Left forelimb (tissue), 1 donor: Measurements from ENCODE around the gene GRIK1.

Source experiments
- DNase-seq: peaks from one replicate; pipeline ENCODE4 v3.0.0-alpha.2; 2018; ENCODE audit warnings: low spot score

GRIK1 gene

DNA sequence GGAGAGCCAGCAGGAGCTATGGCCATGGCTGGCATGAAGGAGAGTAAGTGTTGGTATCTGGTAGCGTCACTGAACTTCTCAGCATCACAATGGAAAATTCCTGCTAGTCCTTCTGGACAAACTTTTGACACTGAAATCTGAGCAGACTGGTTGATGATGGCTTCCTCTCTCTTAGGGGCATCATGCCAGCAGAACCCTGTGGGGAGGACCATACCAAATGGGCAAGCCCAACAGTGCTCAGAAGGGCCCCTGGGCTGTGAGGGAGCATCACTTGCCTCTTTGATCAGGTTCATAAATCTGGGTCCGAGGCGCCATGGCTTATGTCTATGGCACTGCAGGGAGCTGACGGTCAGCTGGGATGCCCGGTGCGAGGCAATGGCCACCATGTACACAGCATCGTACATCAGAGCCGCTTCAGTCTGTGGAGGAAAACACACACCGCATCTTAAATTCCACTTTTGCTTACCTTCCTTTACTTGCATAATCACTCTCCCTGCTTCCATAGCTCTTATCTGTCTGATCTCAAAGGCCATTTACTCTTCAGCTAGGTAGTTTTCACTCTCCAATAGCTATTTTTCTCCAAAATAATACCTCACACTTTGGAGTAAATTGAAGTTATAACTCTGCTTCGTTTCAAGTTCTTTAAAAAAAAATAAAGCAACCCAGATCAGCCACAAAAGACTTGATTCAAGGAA lies 297.1 kb downstream of the GRIK1 start:
- no peak for DNase-seq

DNA sequence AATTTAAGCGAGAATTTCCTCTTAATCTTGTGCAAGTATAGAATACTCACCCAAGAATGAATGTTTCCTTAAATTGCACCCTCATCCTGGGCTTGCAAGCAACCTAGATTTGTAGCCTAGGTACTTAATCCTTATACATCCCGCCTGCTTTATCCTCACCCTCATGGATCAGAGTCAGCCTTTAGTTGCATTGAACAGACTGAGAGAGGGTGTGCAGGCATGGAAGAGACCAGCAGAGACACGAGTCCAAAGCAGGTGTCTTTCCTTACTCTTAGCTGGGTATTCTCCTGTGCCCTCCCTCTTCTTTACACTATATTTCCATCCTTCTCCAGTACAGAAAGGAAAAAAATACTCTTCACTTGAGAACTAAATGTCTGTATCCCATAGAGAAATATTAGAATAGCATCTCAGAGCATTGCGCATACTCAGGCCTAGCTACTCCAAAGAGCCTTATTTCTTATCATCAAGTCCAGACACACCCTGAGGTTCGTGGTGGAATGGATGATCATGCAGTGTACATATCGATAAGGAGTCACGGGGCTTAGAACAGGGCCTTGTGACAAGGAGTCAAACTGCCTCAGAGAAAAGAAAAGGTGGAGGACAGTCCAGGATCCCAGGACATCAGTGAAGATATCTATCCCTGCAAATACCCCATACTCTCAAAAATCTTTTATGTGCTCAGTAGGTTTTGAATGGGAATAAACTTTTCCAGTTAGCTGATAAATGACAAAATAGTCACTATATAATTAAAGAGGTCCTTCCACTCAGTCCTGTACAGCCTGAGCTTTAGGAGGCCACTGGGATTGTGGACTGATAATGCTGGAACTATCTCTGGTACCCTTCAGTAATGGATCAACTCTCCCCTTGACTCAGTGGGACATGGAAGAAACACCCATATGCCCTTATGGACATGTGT lies 297.9 kb downstream of the GRIK1 start:
- DNase-seq = no peak

DNA sequence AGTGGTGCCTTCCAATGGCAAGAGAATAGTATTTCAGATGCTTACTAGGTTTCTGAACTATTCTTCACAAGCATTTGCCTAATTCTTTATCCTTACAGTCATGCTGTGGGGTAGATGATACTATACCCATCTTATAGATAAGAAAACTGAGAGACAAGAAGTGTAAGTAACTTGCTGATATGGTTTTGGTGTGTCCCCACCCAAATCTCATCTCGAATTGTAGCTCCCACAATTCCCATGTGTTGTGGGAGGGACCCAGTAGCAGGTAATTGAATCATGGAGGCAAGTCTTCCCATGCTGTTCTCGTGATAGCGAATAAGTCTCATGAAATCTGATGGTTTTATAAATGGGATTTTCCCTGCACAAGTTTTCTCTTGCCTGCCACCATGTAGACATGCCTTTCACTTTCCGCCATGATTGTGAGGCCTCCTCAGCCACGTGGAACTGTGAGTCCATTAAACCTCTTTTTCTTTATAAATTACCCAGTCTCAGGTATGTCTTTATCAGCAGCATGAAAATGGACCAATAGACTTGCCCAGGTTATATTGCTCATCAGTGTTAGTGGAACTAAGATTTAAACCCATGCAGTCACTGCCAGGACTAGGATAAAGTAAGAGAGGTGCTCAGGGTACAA lies 298.7 kb downstream of the GRIK1 start:
- DNase-seq = no peak

DNA sequence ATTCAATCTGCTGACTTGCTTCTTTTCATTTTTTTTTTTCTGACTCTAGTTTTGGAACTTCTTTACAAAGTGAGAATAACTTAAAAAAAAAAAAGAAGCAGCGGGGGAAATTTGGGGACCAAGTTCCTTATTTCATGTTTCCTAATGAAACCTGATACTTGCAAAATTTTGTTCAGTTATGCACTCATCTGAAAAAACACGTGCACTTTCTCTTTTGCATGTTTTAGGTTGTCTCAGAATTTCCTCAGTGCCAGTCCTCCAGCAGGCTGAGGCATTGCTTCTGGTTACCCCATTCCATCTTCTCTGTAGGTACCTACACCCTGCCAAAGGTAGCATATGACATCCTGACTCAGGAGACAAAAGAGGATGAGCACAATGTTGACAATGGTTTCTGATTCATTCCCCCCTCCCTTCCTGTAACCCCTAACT lies 299.7 kb downstream of the GRIK1 start:
- DNase-seq = no peak

DNA sequence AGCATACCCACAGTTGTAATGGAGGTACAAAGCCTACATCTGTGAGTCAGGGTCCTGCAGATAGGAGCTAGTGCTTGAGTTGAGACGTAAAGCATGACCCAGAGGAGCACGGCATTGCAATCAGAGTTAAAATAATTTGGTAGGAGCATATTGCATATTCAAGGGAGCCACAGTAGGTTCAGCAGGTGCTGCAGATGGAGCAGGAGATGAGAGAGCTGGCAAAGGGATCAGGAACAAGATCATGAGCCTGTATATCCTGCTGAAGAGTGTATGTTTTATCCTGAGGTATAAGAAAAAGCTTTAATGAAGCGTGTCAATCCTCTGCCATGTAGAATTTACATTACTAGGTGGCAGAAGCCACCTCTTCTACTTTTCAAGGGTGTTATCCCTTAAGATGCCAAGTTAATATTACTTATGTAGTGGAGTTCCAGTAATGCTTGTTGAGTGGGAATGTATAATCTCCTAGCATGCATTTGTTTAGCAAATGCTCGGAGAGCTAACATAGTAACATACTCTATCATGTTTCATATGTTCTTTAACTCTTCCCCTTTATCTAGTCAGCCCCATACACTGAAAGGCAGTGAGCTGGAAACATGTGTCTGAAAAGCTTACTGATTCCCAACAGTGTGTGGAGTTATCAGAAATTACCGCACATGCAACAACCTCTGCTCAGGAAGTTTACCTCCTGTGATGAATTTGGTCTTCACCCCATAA lies 300.3 kb downstream of the GRIK1 start:
- DNase-seq = no peak

DNA sequence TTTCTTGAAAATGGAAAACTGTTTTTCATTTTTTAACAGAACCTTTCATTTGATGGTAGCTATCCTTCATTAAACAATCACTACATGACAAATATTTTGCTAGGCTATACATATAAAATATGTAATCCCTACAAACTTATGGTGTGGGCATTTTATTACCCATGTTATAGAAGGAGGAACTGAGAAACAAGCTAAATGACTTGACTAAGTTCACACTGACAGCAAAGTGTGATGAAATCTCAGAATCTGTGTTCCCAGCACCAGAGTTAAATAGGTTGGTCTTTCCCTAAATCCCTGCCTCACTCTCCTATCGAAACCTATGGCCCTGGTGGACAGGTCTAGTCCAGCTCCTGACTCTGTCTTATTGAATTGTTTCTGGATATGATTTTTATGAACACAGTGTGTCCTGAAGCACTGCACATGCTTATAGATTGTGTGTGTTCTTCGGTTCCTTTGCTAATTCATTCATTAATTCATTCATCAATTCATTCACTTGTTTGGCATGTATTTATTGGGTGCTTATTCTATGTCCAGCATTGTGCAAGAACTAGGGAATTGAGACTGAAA lies 301.0 kb downstream of the GRIK1 start:
- DNase-seq = no peak

DNA sequence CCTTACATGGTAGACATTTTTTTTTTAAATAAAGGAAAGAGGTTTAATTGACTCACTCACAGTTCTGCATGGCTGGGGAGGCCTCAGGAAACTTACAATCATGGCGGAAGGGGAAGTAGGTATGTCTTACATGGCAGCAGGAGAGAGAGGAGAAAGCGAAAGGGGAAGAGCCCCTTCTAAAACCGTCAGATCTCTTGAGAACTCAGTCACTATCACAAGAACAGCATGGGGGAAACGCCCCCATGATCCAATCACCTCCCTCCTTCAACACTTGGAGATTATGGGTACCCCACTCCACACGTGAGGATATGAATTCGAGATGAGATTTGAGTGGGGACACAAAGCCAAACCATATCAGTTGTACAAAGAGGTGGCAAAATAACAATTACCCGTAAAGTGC lies 301.7 kb downstream of the GRIK1 start:
- DNase-seq = no peak

DNA sequence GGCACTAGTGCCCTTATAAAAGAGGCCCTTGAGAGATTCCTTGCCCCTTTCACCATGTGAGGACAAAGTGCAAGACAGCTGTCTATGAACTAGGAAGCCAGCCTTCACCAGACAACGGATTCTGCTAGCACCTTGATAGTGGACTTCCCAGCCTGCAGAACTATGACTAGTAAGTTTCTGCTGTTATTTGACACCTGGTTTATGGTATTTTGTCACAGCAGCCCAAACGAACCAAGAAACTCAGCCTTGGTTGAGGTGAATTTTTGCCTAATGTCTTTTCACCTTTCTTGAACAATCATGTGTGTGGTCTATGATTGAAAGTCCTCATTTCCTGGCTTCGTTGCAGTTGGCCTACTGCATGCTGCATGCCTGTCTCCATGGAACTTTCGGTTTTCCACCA lies 302.2 kb downstream of the GRIK1 start:
- no peak for DNase-seq

DNA sequence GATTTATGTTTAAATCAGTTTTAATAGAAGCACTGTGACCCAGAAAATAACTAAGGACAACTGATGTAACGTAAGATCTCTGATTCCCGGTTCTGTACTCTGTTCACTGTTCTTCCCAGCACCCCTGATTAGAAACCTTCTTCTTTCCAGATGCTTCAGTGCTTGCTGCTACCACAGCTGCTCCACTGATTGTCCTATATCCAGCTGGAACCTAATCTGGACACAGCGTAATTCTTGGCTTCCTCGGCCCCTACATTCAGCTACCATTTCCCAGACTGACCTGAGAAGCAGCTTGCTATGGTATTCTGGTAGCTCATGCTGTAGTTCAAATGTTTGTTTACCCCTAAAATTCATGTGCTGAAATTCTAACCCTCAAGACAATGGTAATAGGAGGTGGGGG lies 302.7 kb downstream of the GRIK1 start:
- no peak for DNase-seq

DNA sequence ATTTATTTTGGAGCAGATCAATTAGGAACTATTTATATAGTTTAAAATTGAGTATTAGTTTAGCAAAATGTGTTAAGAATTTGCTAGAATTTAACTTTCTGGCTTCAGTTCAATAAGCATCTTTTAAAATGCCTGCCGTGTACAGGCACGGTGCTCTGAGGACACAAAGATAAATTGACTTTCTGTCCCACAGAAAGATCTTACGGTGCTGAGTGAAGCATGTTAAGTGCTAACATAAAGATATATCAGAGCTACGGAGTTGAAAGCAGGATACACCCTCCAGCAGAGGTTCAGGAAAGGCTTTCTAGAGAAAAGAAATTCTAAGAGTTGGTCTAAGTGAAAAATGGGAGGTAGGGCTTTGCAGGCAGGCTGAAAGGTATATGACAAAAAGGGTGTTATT lies 305.4 kb downstream of the GRIK1 start:
- no peak for DNase-seq

DNA sequence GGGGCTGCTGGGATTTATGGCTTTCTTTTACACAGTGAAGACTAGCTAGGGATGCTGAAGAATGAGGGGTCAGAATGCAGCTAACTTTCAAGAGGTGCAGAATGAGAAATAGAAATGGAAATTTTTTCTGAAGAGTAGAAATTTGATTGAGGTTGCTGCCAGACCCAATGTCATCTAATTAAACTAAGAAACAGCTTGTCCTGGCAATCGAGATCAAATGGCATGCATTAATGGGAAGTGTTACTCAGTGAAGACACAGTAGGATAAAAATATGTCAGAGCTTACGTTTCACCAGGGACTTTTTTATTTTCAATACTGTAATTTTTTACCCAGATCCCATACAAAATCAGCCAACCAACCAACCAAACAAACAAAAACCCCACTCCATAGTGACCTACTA lies 306.0 kb downstream of the GRIK1 start:
- DNase-seq = no peak

DNA sequence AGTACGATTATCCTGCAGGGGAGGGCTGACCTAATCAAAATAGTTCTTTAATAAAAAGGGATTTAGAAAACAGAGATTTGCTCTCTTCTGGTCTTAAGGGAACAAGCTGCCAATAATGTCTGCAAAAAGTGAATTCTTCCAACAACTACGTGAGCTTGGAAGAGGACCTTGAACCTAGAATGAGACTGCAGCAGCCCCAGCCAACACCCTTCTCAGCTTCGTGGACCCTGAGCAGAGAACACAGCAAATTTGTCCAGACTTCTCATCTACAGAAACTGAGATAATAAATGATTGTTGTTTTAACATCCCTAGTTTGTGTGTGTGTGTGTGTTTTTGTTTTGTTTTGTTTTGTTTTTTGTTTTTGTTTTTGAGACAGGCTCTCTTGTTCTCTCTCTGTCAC lies 309.4 kb downstream of the GRIK1 start:
- no peak for DNase-seq

DNA sequence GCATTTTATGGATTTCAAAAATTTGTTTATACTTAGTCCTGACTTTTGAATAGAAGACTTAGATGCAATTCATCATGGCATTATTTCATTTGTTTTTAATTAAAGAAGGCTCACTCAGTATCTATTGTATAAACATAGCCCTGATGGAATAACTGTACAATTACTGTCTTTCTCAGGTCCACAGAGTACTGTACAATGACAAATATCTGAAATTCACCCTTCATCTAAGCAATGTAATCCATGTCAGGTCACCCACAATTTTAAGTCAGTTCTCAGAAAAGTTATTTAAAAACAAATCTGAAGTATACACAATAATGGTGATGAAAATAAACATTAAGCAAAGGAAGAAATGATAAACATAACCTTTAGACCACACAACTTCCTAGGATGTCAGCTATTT lies 311.9 kb downstream of the GRIK1 start:
- no peak for DNase-seq

DNA sequence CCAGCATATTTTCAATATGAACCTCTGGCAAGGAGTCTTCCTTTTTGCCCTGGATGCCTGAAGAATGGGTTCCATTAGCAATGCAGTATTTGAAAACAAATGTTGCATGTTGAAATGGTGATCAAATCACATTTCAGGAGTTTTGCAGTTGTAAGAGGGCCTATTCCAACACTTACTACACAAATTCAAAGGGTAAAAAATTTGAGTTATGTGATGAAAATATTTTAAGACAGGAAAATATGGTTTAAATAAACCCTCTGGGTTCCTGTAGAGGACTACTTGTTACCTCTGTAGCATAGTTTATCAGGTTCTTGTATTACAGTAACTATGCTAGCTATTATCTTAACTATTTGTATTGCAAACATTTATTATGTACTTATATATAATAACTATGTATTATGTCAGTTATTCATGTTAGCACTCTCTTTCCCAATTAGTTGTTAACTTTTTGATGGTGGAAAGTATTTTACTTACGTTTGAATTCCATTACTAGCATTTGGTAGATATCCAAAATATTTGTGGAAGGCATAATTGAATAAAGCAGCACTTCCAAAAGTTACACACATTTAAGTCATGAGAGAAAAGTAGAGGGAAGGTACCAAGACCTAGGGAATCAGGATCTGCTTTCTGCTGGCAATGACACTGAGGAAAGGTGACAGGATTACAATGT lies 312.9 kb downstream of the GRIK1 start:
- no peak for DNase-seq

DNA sequence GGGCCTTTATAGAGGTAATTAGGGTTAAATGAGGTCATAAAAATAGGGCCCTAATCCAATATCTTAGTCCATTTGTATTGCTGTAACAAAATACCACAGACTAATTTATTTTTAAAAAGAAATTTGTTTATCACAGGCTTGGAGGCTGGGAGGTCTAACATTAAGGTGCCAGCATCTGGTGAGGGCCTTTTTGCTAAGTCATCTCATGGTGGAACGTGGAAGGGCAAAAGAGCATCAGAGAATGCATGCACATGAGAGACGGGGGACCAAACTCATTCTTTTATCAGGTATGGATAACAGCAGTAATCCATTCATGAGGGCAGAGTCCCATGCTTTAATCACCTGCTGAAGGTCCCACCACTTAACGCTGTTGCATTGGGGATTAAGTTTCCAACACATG lies 313.8 kb downstream of the GRIK1 start:
- no peak for DNase-seq

DNA sequence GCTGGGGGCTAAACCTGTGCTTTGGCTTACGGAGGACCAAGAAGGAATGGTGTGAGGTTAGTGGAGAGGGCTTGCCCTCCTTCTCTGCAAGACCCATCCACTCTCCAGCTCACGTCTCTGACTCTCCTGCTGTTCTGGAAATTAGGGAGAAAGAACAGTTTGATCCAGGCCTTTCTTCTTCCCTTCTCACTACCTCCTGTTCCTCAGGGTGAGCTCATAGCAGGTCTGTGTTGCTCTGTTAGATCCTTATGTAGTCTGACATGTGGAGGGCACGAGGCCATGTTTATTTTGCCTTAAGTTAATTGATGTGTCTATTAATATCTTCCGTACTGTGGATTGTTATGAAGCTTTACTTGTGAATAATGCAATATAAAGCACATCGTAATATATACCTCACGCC lies 315.0 kb downstream of the GRIK1 start:
- DNase-seq = no peak

DNA sequence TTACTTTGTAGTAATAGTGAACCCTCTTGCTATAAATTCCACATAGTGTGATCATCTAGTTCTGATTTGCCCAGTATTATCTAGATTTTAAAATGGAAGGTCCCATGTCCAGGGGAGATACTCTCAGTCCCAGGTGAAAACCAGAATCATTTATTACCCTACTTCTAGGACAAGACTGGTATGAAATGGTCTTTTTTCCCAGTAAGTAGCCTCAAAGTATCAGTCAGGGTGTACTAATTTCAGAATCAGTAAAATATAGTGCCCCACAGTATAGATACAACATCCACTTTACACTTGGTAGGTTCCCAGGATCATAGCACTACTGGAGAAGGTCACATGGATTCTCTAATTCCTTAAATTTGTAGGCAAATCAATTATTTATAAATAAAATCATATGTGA lies 318.3 kb downstream of the GRIK1 start:
- DNase-seq = no peak

DNA sequence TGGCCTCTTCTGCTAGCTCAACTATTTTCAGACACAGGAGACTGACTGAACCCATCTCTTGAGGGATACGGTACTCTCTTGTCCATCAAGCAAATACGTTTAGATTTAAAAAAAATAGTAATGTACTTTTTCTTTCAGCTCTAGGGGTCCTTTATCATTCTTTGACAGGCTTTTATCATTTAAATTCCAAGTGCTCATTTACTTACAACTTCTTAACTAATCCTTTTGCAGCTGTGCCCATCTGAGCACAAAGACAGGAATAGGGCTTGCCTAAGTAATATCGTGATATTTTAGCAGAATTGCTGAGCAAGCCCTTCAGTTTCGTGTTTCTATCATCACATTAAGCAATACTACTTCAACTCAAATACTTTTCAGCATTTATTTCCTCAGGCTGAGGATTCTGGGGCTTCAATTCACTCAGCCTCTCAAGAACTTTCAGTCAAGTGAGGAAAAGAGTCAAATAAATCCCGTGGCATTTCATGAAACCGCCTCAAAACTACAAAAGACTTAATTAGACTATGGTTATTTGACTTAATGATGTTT lies 323.5 kb downstream of the GRIK1 start:
- no peak for DNase-seq

DNA sequence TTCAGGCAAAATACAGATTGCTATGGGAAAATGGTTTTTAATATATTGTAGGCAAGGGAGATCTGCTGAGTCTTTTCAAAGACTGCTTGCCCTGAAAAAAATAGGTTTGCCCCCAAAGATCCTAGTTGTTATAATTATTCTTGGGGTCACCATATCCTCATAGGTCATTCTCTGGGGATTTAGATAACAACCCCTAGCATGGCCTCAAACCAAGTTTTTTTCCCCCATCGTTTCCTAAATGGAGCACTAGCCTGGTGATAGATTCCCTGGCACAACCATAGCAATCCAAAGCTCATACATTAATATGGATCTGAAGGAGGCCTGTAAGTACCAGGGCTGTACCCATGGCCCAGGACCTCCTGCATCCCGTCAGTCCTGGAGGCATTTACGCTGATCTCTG lies 325.9 kb downstream of the GRIK1 start:
- no peak for DNase-seq

DNA sequence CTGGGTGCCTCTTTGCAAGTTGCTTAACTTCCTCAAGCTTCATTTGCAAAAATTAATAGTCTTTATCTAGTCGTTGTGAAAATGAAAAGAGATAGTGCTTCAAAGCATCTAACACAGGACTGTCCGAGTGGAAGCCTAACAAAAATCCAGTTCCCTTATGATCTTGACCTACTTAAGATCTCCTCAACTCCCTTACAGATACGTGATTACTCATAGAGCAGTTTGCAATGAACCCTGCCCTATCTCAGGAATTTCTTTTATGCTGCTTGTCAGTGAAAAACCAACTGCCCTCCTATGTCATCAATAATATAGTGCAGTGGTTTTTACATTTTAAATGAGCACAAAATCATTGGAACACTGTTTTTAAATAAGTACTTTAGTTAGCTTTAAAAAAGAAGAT lies 326.8 kb downstream of the GRIK1 start:
- no peak for DNase-seq

DNA sequence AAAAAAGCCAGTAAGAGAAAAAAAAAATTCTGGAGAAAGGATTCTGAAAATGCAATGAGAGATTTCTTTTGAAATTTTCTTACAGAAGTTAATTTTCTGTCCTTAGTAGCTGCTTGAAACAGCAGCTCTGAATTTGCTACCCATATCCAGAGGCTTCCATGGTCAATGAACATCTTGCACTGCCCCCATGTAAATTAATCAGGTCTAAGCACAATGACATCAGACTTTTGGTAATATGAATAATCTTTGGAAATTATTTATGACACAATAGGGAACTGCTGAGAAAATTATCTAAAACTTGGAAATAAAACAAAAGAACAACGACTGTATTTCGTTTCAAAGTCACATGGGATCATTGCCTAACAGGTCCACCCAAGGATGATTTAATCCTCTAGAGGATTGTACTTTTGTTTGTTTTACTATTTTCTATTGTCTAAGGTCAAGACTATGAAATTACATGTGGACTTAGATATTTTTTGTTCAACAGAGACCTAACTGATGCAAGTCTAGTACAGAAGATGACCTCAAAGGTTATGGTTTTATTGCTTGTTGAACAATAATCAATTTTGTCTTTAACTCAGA lies 328.9 kb downstream of the GRIK1 start:
- DNase-seq = no peak
